Choroid plexus epithelial cell (primary cell): ENCODE data around the gene HPDL.
A peak's percentile ranks its signal among the peaks of the same experiment; 100 is the strongest.

Source experiments
- DNase-seq: peaks from one replicate; pipeline ENCODE4 v3.0.0-alpha.2; 2010; ENCODE audit warnings: low read depth
- H3K4me3 ChIP-seq: 2 replicates; pipeline ENCODE4 v1.5.1; 2011; ENCODE audit warnings: low read depth, mild to moderate bottlenecking, control low read depth, low read length, moderate library complexity
- CTCF ChIP-seq: conservative IDR thresholded peaks from 2 replicates; pipeline ENCODE4 v1.5.1; 2011; ENCODE audit warnings: low read depth, mild to moderate bottlenecking, control low read depth, inconsistent platforms, low read length, moderate library complexity

Gene HPDL

GRCh38 chr1:45354838-45355237 lies 28.1 kb downstream of the HPDL start:
- no peak overlapping the region for H3K4me3 ChIP-seq
- no peak for TF ChIP-seq CTCF
- DNase-seq, result no peak

- no peak for TF ChIP-seq CTCF
- DNase-seq, result no peak
These were observed 29.0 kb downstream of the HPDL start for GRCh38 chr1:45355683-45356082.

GRCh38 chr1:45356186-45356585 lies 29.5 kb downstream of the HPDL start:
- H3K4me3 ChIP-seq, result no peak overlapping the region
- DNase-seq, result peak; percentile 20
- no peak for TF ChIP-seq CTCF

More at GRCh38 chr1:45355683-45356082, 29.0 kb downstream of the HPDL start:
- no peak overlapping the region for H3K4me3 ChIP-seq

DNA sequence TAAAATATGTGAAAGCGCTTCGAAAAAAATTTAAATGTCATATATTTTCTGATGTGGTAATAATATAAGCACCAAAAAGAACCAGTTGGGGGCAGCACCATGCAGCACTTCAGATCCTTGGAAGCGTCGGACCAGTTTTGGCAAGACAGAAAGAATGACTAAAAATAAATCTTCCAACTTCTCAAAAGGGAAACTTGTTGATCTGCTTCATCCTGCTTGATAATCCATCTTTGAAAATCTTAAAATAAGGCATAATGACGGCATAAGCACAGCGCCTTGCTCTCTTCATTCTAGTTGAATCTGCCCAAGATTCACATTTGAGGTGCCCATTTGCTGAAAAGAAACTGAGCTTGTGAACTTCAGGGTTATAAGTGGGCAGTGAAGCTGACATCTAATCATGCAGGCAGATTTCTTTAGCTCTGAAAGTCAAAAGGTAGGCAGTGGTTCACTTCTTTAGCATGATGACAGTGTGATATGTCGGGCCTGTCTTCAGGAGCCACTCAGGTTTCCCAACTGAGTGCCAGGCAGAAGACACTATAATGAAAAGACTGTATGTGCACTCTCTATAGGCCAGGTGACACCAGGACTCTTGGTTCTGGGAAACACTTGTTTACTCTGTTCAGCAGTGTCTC lies 33.3 kb downstream of the HPDL start:
- no peak overlapping the region for H3K4me3 ChIP-seq
- peak; percentile 90 for DNase-seq
- peak; percentile 75 for TF ChIP-seq CTCF

DNA sequence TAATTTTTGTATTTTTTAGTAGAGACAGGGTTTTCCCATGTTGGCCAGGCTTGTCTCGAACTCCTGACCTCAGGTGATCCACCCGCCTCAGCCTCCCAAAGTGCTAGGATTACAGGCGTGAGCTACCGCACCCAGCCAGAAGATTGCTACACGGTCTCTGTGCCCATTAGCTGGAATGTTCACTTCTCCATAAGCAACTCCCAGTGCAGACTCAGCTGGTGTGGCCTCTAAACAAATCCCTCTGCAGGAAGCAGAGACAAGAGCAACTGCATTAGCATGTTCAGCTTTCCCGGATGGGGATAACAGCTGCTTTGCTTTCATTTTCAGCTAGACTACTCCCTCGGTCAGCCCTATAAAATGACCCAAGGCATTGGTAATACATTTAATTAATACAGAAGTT lies 34.3 kb downstream of the HPDL start:
- DNase-seq, result peak; percentile 86
- H3K4me3 ChIP-seq, result peak overlapping the region; percentile 28

DNA sequence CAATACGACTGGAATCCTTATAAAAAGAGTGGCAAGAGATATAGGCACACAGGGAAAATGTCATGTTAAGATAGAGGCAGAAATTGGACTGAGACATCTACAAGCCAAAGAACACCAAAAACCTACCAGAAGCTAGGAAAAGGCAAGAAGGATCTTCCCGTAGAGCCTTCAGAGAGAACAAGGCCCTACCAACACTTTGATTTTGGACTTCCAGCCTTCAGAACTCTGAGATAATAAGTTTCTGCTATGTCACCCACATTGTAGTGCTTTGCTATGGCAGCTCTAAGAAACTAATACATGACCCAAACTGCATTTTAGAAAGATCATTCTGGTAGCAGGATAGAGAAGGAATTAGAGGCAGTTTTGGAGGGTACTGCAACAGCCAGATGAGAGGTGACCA lies 37.6 kb downstream of the HPDL start:
- no peak for DNase-seq
- H3K4me3 ChIP-seq, result no peak overlapping the region
- no peak for TF ChIP-seq CTCF

More for the DNA sequence above, 34.3 kb downstream of the HPDL start:
- TF ChIP-seq CTCF, result peak; percentile 30

DNA sequence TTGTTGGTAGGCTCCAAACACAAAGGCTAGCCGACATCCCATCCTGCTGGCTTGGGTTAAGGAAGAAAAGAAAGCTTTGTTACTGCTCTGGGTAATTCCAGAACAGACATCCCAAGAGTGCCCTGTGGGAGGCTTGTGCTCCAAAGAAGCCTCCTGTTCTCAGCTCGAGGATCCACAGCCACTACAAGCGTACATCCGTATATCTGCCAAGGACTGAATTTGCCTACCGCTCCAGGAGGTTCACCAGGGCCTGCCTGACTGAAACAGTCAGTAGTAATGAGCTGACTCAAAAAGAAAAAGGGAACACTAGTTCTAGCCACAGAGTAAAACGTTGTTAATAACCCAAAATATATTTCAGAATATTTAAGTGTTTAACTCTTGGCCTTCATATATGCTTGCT lies 38.4 kb downstream of the HPDL start:
- TF ChIP-seq CTCF, result no peak
- DNase-seq, result no peak
- H3K4me3 ChIP-seq, result no peak overlapping the region
